ENCODE results near the gene ARHGAP26.

The ARHGAP26 gene

GRCh38 chr5:143217065-143217803, 447.1 kb downstream of the ARHGAP26 start:
- no peak for TF ChIP-seq SIN3A (IDR thresholded peaks at IDR 0.05; ENCODE audit: borderline replicate concordance, insufficient read depth, low read length)
- no peak for TF ChIP-seq FOXP2 (optimal IDR thresholded peaks at IDR 0.05; ENCODE audit: borderline replicate concordance, extremely low read depth, extremely low read length, insufficient read depth)
- TF ChIP-seq REST (IDR thresholded peaks at IDR 0.05; ENCODE audit: insufficient read depth in 1 of 2, low read depth in 2 of 2, low read length in 2 of 2), result no peak
- no peak for TF ChIP-seq POLR2AphosphoS5 (IDR thresholded peaks at IDR 0.05; ENCODE audit: low read depth, low read length)

- no peak for TF ChIP-seq POLR2AphosphoS5 (IDR thresholded peaks at IDR 0.05; ENCODE audit: low read depth, low read length)
- TF ChIP-seq TAF1 (IDR thresholded peaks at IDR 0.05; ENCODE audit: borderline replicate concordance, insufficient read depth, low read length), result no peak
- TF ChIP-seq SIN3A (IDR thresholded peaks at IDR 0.05; ENCODE audit: borderline replicate concordance, insufficient read depth, low read length), result no peak
- no peak for TF ChIP-seq FOXP2 (optimal IDR thresholded peaks at IDR 0.05; ENCODE audit: borderline replicate concordance, extremely low read depth, extremely low read length, insufficient read depth)
- no peak for TF ChIP-seq REST (IDR thresholded peaks at IDR 0.05; ENCODE audit: insufficient read depth in 1 of 2, low read depth in 2 of 2, low read length in 2 of 2)
Measured at GRCh38 chr5:143217804-143218160, 447.6 kb downstream of the ARHGAP26 start.

GRCh38 chr5:143218517-143219170, 448.5 kb downstream of the ARHGAP26 start:
- TF ChIP-seq REST (IDR thresholded peaks at IDR 0.05; ENCODE audit: insufficient read depth in 1 of 2, low read depth in 2 of 2, low read length in 2 of 2) (no peak), SIN3A (IDR thresholded peaks at IDR 0.05; ENCODE audit: borderline replicate concordance, insufficient read depth, low read length) (no peak), TAF1 (IDR thresholded peaks at IDR 0.05; ENCODE audit: borderline replicate concordance, insufficient read depth, low read length) (no peak), FOXP2 (optimal IDR thresholded peaks at IDR 0.05; ENCODE audit: borderline replicate concordance, extremely low read depth, extremely low read length, insufficient read depth) (no peak), POLR2AphosphoS5 (IDR thresholded peaks at IDR 0.05; ENCODE audit: low read depth, low read length) (no peak)

GRCh38 chr5:143219696-143220095, 449.5 kb downstream of the ARHGAP26 start:
- TF ChIP-seq FOXP2 (optimal IDR thresholded peaks at IDR 0.05; ENCODE audit: borderline replicate concordance, extremely low read depth, extremely low read length, insufficient read depth) (no peak), POLR2AphosphoS5 (IDR thresholded peaks at IDR 0.05; ENCODE audit: low read depth, low read length) (no peak), SIN3A (IDR thresholded peaks at IDR 0.05; ENCODE audit: borderline replicate concordance, insufficient read depth, low read length) (no peak), TAF1 (IDR thresholded peaks at IDR 0.05; ENCODE audit: borderline replicate concordance, insufficient read depth, low read length) (no peak), REST (IDR thresholded peaks at IDR 0.05; ENCODE audit: insufficient read depth in 1 of 2, low read depth in 2 of 2, low read length in 2 of 2) (no peak)

Data from PFSK-1 (cell line).